GM19438 (cell line): Measurements from ENCODE around the gene FBXO21.
"Not testable (repeated sequence)": the region's sequence is repeated elsewhere in the genome, so short reads cannot be mapped to it uniquely, and the experiment has no call there.

Experiments used
- ATAC-seq: cut with Tn5 transposase; IDR thresholded peaks from one replicate; pipeline ENCODE4 v1.9.1; 2021; ENCODE audit warnings: low read depth; ENCODE audit not compliant: unreplicated experiment

FBXO21 gene

GRCh38 chr12:117111821-117112595, 78.3 kb downstream of the FBXO21 start:
- ATAC-seq = no peak

- ATAC-seq = no peak
Measured at GRCh38 chr12:117111386-117111785, 78.9 kb downstream of the FBXO21 start.

- no peak for ATAC-seq
Measured at GRCh38 chr12:117109943-117110635, 80.2 kb downstream of the FBXO21 start.

- no peak for ATAC-seq
Measured at GRCh38 chr12:117105902-117106301, 84.4 kb downstream of the FBXO21 start.

GRCh38 chr12:117104003-117104402, 86.3 kb downstream of the FBXO21 start:
- not testable (repeated sequence) for ATAC-seq

- ATAC-seq = no peak
Measured at GRCh38 chr12:117102800-117103181, 87.5 kb downstream of the FBXO21 start.

GRCh38 chr12:117101953-117102799, 88.1 kb downstream of the FBXO21 start:
- no peak for ATAC-seq

GRCh38 chr12:117100851-117101673, 89.2 kb downstream of the FBXO21 start:
- ATAC-seq = no peak

- no peak for ATAC-seq
Measured at GRCh38 chr12:117100251-117100650, 90.0 kb downstream of the FBXO21 start.

GRCh38 chr12:117098361-117099217, 91.7 kb downstream of the FBXO21 start:
- peak; percentile 44 for ATAC-seq

GRCh38 chr12:117098024-117098360, 92.3 kb downstream of the FBXO21 start:
- no peak for ATAC-seq

GRCh38 chr12:117097159-117097558, 93.1 kb downstream of the FBXO21 start:
- ATAC-seq = no peak

GRCh38 chr12:117096501-117097042, 93.7 kb downstream of the FBXO21 start:
- no peak for ATAC-seq

- not testable (repeated sequence) for ATAC-seq
Measured at GRCh38 chr12:117095191-117095590, 95.1 kb downstream of the FBXO21 start.

GRCh38 chr12:117093918-117094630, 96.2 kb downstream of the FBXO21 start:
- no peak for ATAC-seq

- no peak for ATAC-seq
Measured at GRCh38 chr12:117093431-117093830, 96.8 kb downstream of the FBXO21 start.

GRCh38 chr12:117092886-117093285, 97.4 kb downstream of the FBXO21 start:
- ATAC-seq = no peak

- no peak for ATAC-seq
Measured at GRCh38 chr12:117092511-117092780, 97.8 kb downstream of the FBXO21 start.
